ENCODE measurements around the gene PARP6.

The PARP6 gene

GRCh38 chr15:72231066-72231832 is 41.1 kb downstream of the PARP6 start, which contains the start of gene PKM:
Gene PKM, minus strand, starts transcription at chr15:72231190. Its CDS starts 12,093 bp downstream, at chr15:72219097.
- DNase-seq = peak; percentile 100

- peak; percentile 94 for DNase-seq
Observed at GRCh38 chr15:72230197-72231065, 41.9 kb downstream of the PARP6 start.

GRCh38 chr15:72229947-72230196 is 42.5 kb downstream of the PARP6 start:
- DNase-seq = no peak

GRCh38 chr15:72229076-72229946 is 43.0 kb downstream of the PARP6 start:
- DNase-seq = no peak

- DNase-seq = peak; percentile 1
Observed at GRCh38 chr15:72227720-72228119, 44.6 kb downstream of the PARP6 start.

- DNase-seq = peak; percentile 89
Observed at GRCh38 chr15:72227192-72227586, 45.2 kb downstream of the PARP6 start.

GRCh38 chr15:72223278-72223677 is 49.1 kb downstream of the PARP6 start:
- no peak for DNase-seq

GRCh38 chr15:72222393-72222792 is 50.0 kb downstream of the PARP6 start:
- DNase-seq = peak; percentile 96

- no peak for DNase-seq
Observed at GRCh38 chr15:72220687-72221086, 51.7 kb downstream of the PARP6 start.

- DNase-seq = no peak
Observed at GRCh38 chr15:72217216-72217615, 55.1 kb downstream of the PARP6 start.

- no peak for DNase-seq
Observed at GRCh38 chr15:72216079-72216478, 56.3 kb downstream of the PARP6 start.

GRCh38 chr15:72207558-72208085 is 64.7 kb downstream of the PARP6 start:
- DNase-seq = no peak

GRCh38 chr15:72206677-72207000 is 65.7 kb downstream of the PARP6 start:
- no peak for DNase-seq

- no peak for DNase-seq
Observed at GRCh38 chr15:72205896-72206676, 66.3 kb downstream of the PARP6 start.

GRCh38 chr15:72205273-72205672 is 67.1 kb downstream of the PARP6 start:
- no peak for DNase-seq

- DNase-seq = peak; percentile 97
Observed at GRCh38 chr15:72203507-72203837, 68.9 kb downstream of the PARP6 start.

- DNase-seq = no peak
Observed at GRCh38 chr15:72202801-72203506, 69.4 kb downstream of the PARP6 start.

- no peak for DNase-seq
Observed at GRCh38 chr15:72202302-72202701, 70.1 kb downstream of the PARP6 start.

GRCh38 chr15:72201391-72201921 is 70.9 kb downstream of the PARP6 start:
- no peak for DNase-seq

- DNase-seq = no peak
Observed at GRCh38 chr15:72200395-72201237, 71.7 kb downstream of the PARP6 start.
